ENCODE results near the gene SHOC2.

The SHOC2 gene

DNA sequence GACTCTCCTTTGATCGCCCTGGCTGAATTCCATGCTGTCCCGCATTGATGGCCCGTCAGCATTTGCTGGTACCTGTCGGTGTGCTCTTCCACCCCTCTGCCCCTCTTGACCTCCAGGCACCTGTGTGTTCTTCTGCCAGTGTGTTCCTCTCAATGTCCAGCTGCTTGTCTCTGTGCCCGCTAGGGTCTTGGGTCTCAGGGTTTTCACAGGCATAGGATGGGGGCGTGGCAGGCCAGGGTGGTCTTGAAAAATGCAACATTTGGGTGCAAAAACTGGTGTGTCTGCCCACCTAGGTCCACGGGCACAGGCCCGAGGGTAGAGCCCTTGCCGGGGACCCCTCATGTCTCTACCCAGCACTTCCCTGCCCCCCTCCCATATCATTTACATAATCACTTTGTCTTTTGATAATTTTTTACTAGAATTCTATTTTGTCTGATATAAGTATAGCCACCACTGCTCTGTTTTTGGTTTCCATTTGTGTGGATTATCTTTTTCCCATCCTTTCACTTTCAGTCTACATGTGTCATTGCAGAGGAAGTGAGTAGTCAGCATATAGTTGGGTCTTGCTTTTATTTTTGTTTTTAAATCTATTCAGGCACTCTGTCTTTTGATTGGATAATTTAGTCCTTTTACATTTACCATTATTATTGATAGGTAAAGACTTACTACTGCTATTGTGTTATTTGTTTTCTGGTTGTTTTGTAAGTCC lies 110.8 kb downstream of the SHOC2 start:
- H3K4me3 ChIP-seq (ENCODE audit: low read length), result no peak overlapping the region
- H3K27ac ChIP-seq (ENCODE audit: low read depth, low read length), result no peak overlapping the region
- H2BK5ac ChIP-seq (ENCODE audit: low read length), result no peak overlapping the region
- H3K79me2 ChIP-seq (ENCODE audit: control insufficient read depth, insufficient read depth, low read length), result no peaks in the 10 kb centered on the region
- DNase-seq, result no peak
- no peaks in the 10 kb centered on the region for H3K36me3 ChIP-seq (ENCODE audit: control insufficient read depth, insufficient read depth, low read length)
- H3K4me1 ChIP-seq (ENCODE audit: control insufficient read depth, low read depth, low read length), result no peaks in the 10 kb centered on the region
- H2BK15ac ChIP-seq (replicated peaks; ENCODE audit: low read depth), result no peak overlapping the region
- H3K79me1 ChIP-seq (ENCODE audit: low read length), result no peaks in the 10 kb centered on the region
- no peak overlapping the region for H4K5ac ChIP-seq (ENCODE audit: low read length)
- H3K23ac ChIP-seq (ENCODE audit: low read length), result no peak overlapping the region
- H3K18ac ChIP-seq (ENCODE audit: low read length), result no peak overlapping the region
- H2AK5ac ChIP-seq (ENCODE audit: low read length), result no peak overlapping the region
- H3K56ac ChIP-seq (ENCODE audit: low read length), result no peak overlapping the region
- no peak overlapping the region for H4K8ac ChIP-seq (ENCODE audit: low read depth, low read length)
- WGBS (ENCODE audit: extremely low coverage, insufficient coverage, low lambda C conversion rate), result no CpG with 5 or more reads among the region's 9 CpGs
- H3K27me3 ChIP-seq (ENCODE audit: insufficient read depth, low read length, poor library complexity), result no peaks in the 10 kb centered on the region
- H2BK120ac ChIP-seq (ENCODE audit: low read depth, low read length), result no peak overlapping the region
- H3K4ac ChIP-seq (ENCODE audit: low read depth, low read length), result no peak overlapping the region
- H3K4me2 ChIP-seq (ENCODE audit: low read length), result no peak overlapping the region
- H3K9ac ChIP-seq (ENCODE audit: low read length), result no peak overlapping the region

DNA sequence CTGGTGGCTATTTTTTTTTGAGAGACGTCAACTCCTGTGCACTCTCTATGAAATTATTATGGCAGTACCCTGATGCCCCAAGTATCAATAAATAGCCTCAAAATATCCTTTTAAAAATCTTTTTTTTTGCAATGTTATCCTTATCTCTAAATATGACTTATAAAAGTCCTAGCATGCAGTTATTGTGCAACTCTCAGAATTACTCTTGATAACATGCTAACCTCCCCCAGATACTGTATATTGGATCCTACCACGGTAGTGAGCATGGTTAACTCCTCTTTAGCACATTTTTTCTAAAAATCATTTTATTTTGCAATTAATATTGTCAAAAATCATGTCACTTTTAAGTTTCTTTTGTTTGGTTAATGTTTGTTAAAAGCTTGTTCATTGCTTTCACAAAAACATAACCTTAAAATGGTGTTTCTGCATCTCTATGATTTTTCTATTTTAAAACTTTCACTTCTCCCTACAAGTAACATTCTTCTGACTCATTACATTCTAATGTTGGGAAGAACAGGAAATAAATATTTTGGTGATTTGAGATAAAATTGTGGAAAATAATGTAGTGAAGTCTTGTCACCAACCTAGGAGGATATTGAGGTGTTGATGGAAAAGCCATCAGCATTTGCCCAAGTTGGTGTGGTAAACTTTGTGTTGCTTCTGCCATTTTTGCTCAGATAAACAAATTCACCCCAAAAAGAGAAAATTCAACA lies 115.3 kb downstream of the SHOC2 start:
- H3K79me1 ChIP-seq (ENCODE audit: low read length), result no peaks in the 10 kb centered on the region
- no peaks in the 10 kb centered on the region for H3K4me1 ChIP-seq (ENCODE audit: control insufficient read depth, low read depth, low read length)
- no peak overlapping the region for H3K4me3 ChIP-seq (ENCODE audit: low read length)
- no peaks in the 10 kb centered on the region for H3K79me2 ChIP-seq (ENCODE audit: control insufficient read depth, insufficient read depth, low read length)
- H3K9ac ChIP-seq (ENCODE audit: low read length), result no peak overlapping the region
- no peak overlapping the region for H2BK5ac ChIP-seq (ENCODE audit: low read length)
- no peak overlapping the region for H3K18ac ChIP-seq (ENCODE audit: low read length)
- no peak overlapping the region for H3K27ac ChIP-seq (ENCODE audit: low read depth, low read length)
- no peak overlapping the region for H2AK5ac ChIP-seq (ENCODE audit: low read length)
- no CpG with 5 or more reads among the region's 2 CpGs for whole genome bisulfite sequencing (ENCODE audit: extremely low coverage, insufficient coverage, low lambda C conversion rate)
- no peak overlapping the region for H3K56ac ChIP-seq (ENCODE audit: low read length)
- H2BK120ac ChIP-seq (ENCODE audit: low read depth, low read length), result no peak overlapping the region
- no peak for DNase-seq
- no peak overlapping the region for H3K23ac ChIP-seq (ENCODE audit: low read length)
- no peak overlapping the region for H3K4me2 ChIP-seq (ENCODE audit: low read length)
- H2BK15ac ChIP-seq (replicated peaks; ENCODE audit: low read depth), result no peak overlapping the region
- H4K5ac ChIP-seq (ENCODE audit: low read length), result no peak overlapping the region
- no peak overlapping the region for H4K8ac ChIP-seq (ENCODE audit: low read depth, low read length)
- no peak overlapping the region for H3K4ac ChIP-seq (ENCODE audit: low read depth, low read length)
- no peaks in the 10 kb centered on the region for H3K27me3 ChIP-seq (ENCODE audit: insufficient read depth, low read length, poor library complexity)
- no peaks in the 10 kb centered on the region for H3K36me3 ChIP-seq (ENCODE audit: control insufficient read depth, insufficient read depth, low read length)

DNA sequence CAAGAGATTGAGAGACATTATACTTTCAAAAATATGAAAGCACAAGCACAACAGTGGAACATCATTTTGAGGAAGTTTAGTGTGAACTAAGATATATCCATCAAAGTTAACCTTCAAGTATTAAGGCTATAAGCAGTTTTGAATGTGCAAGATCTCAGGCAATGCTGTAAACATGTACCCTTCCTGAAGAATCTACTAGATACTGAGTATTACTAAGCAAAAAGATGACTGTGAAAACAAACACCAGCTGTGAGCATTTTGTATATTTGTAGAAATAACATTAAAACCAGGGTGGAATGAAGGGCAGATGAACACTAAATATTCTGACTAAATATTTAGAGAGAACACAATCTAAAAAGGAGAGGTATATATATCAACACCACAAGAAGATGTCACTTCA lies 116.1 kb downstream of the SHOC2 start:
- Histone ChIP-seq H3K56ac (ENCODE audit: low read length) (no peak overlapping the region), H2AK5ac (ENCODE audit: low read length) (no peak overlapping the region), H3K27me3 (ENCODE audit: insufficient read depth, low read length, poor library complexity) (no peaks in the 10 kb centered on the region), H3K79me2 (ENCODE audit: control insufficient read depth, insufficient read depth, low read length) (no peaks in the 10 kb centered on the region), H3K27ac (ENCODE audit: low read depth, low read length) (no peak overlapping the region), H3K4me1 (ENCODE audit: control insufficient read depth, low read depth, low read length) (no peaks in the 10 kb centered on the region), H3K4me3 (ENCODE audit: low read length) (no peak overlapping the region), H3K18ac (ENCODE audit: low read length) (no peak overlapping the region), H4K8ac (ENCODE audit: low read depth, low read length) (no peak overlapping the region), H3K9ac (ENCODE audit: low read length) (no peak overlapping the region), H3K36me3 (ENCODE audit: control insufficient read depth, insufficient read depth, low read length) (no peaks in the 10 kb centered on the region), H4K5ac (ENCODE audit: low read length) (no peak overlapping the region), H2BK120ac (ENCODE audit: low read depth, low read length) (no peak overlapping the region), H3K4me2 (ENCODE audit: low read length) (no peak overlapping the region), H3K79me1 (ENCODE audit: low read length) (no peaks in the 10 kb centered on the region), H3K23ac (ENCODE audit: low read length) (no peak overlapping the region), H2BK15ac (replicated peaks; ENCODE audit: low read depth) (no peak overlapping the region), H3K4ac (ENCODE audit: low read depth, low read length) (no peak overlapping the region), H2BK5ac (ENCODE audit: low read length) (no peak overlapping the region)
- DNase-seq, result no peak

DNA sequence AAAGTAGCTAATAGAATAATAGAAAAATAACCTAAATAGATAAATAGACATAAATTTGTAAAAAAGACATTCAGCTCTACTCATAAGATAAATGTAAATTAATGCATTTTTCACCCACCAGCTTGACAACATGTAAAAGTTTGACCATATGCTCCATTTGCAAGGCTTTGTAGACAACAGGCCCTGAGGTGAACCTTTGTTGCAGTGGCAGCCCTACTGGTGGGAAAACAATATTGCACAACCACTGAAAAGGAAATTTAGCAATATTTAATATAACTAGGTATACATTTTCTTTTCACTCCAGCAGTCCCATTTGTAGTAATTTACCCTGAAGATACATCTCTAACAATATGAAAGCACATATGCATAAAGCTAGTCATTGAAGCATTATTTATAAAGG lies 118.5 kb downstream of the SHOC2 start:
- no peaks in the 10 kb centered on the region for H3K79me1 ChIP-seq (ENCODE audit: low read length)
- no peaks in the 10 kb centered on the region for H3K27me3 ChIP-seq (ENCODE audit: insufficient read depth, low read length, poor library complexity)
- no peaks in the 10 kb centered on the region for H3K4me1 ChIP-seq (ENCODE audit: control insufficient read depth, low read depth, low read length)
- no peaks in the 10 kb centered on the region for H3K79me2 ChIP-seq (ENCODE audit: control insufficient read depth, insufficient read depth, low read length)
- H4K5ac ChIP-seq (ENCODE audit: low read length), result no peak overlapping the region
- H3K56ac ChIP-seq (ENCODE audit: low read length), result no peak overlapping the region
- no peak overlapping the region for H2BK15ac ChIP-seq (replicated peaks; ENCODE audit: low read depth)
- no peak overlapping the region for H2BK5ac ChIP-seq (ENCODE audit: low read length)
- H2BK120ac ChIP-seq (ENCODE audit: low read depth, low read length), result no peak overlapping the region
- no peak for DNase-seq
- no peak overlapping the region for H3K23ac ChIP-seq (ENCODE audit: low read length)
- no peak overlapping the region for H3K4me2 ChIP-seq (ENCODE audit: low read length)
- no peak overlapping the region for H3K4ac ChIP-seq (ENCODE audit: low read depth, low read length)
- no peak overlapping the region for H3K27ac ChIP-seq (ENCODE audit: low read depth, low read length)
- H3K4me3 ChIP-seq (ENCODE audit: low read length), result no peak overlapping the region
- H3K36me3 ChIP-seq (ENCODE audit: control insufficient read depth, insufficient read depth, low read length), result no peaks in the 10 kb centered on the region
- no peak overlapping the region for H2AK5ac ChIP-seq (ENCODE audit: low read length)
- H3K18ac ChIP-seq (ENCODE audit: low read length), result no peak overlapping the region
- H4K8ac ChIP-seq (ENCODE audit: low read depth, low read length), result no peak overlapping the region
- H3K9ac ChIP-seq (ENCODE audit: low read length), result no peak overlapping the region

DNA sequence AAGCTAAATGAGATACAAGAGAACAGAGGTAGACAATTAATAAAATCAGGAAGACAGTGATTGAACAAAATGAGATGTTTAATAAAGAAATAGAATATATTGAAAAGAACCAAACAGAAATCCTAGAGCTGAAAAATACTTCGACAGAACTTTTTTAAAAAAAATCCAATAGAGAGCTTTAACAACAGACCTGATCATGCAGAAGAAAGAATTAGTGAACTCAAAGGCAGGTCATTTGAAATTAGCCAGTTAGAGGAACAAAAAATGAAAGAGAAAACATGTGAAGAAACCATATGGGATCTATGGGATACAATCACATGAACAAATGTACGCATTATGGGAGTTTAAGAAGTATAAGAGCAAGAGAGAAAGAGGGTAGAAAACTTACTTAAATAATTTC lies 120.1 kb downstream of the SHOC2 start:
- H2BK120ac ChIP-seq (ENCODE audit: low read depth, low read length), result no peak overlapping the region
- no peak overlapping the region for H3K4me3 ChIP-seq (ENCODE audit: low read length)
- H3K27ac ChIP-seq (ENCODE audit: low read depth, low read length), result no peak overlapping the region
- no CpG with 5 or more reads among the region's 2 CpGs for WGBS (ENCODE audit: extremely low coverage, insufficient coverage, low lambda C conversion rate)
- no peak overlapping the region for H3K4me2 ChIP-seq (ENCODE audit: low read length)
- no peak overlapping the region for H3K9ac ChIP-seq (ENCODE audit: low read length)
- no peak overlapping the region for H2BK15ac ChIP-seq (replicated peaks; ENCODE audit: low read depth)
- no peaks in the 10 kb centered on the region for H3K79me1 ChIP-seq (ENCODE audit: low read length)
- H3K23ac ChIP-seq (ENCODE audit: low read length), result no peak overlapping the region
- H3K4me1 ChIP-seq (ENCODE audit: control insufficient read depth, low read depth, low read length), result no peaks in the 10 kb centered on the region
- no peaks in the 10 kb centered on the region for H3K36me3 ChIP-seq (ENCODE audit: control insufficient read depth, insufficient read depth, low read length)
- no peak overlapping the region for H4K5ac ChIP-seq (ENCODE audit: low read length)
- DNase-seq, result no peak
- no peak overlapping the region for H2AK5ac ChIP-seq (ENCODE audit: low read length)
- no peak overlapping the region for H2BK5ac ChIP-seq (ENCODE audit: low read length)
- no peak overlapping the region for H3K4ac ChIP-seq (ENCODE audit: low read depth, low read length)
- no peaks in the 10 kb centered on the region for H3K79me2 ChIP-seq (ENCODE audit: control insufficient read depth, insufficient read depth, low read length)
- no peak overlapping the region for H3K56ac ChIP-seq (ENCODE audit: low read length)
- no peaks in the 10 kb centered on the region for H3K27me3 ChIP-seq (ENCODE audit: insufficient read depth, low read length, poor library complexity)
- no peak overlapping the region for H3K18ac ChIP-seq (ENCODE audit: low read length)
- H4K8ac ChIP-seq (ENCODE audit: low read depth, low read length), result no peak overlapping the region

DNA sequence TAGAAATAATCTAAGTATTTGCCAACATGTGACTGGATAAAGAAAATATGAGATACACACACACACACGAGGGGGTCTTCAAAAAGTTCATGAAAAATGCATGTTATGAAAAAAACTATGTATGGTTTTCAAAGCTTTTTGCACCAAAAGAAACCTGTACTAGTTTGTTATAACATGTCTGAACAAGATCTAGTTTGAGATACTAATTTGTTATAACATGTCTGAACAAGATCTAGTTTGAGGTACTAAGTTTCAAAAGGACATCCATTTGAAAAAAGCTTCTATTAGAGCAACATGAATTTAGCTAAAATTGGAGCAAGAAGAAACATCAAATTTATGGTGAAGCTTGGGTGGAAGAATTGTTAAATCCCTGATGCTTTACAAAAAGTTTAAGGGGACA lies 137.6 kb downstream of the SHOC2 start:
- H3K4me1 ChIP-seq (ENCODE audit: control insufficient read depth, low read depth, low read length), result no peaks in the 10 kb centered on the region
- WGBS (ENCODE audit: extremely low coverage, insufficient coverage, low lambda C conversion rate), result no CpG with 5 or more reads among the region's 1 CpG
- no peak overlapping the region for H2BK5ac ChIP-seq (ENCODE audit: low read length)
- no peak overlapping the region for H3K27ac ChIP-seq (ENCODE audit: low read depth, low read length)
- H2BK15ac ChIP-seq (replicated peaks; ENCODE audit: low read depth), result no peak overlapping the region
- H3K4me3 ChIP-seq (ENCODE audit: low read length), result no peak overlapping the region
- H3K4ac ChIP-seq (ENCODE audit: low read depth, low read length), result no peak overlapping the region
- H3K27me3 ChIP-seq (ENCODE audit: insufficient read depth, low read length, poor library complexity), result no peaks in the 10 kb centered on the region
- no peak overlapping the region for H3K18ac ChIP-seq (ENCODE audit: low read length)
- no peak overlapping the region for H2BK120ac ChIP-seq (ENCODE audit: low read depth, low read length)
- no peaks in the 10 kb centered on the region for H3K79me2 ChIP-seq (ENCODE audit: control insufficient read depth, insufficient read depth, low read length)
- no peak overlapping the region for H2AK5ac ChIP-seq (ENCODE audit: low read length)
- H4K8ac ChIP-seq (ENCODE audit: low read depth, low read length), result no peak overlapping the region
- no peak overlapping the region for H3K56ac ChIP-seq (ENCODE audit: low read length)
- no peak overlapping the region for H3K9ac ChIP-seq (ENCODE audit: low read length)
- H3K36me3 ChIP-seq (ENCODE audit: control insufficient read depth, insufficient read depth, low read length), result no peaks in the 10 kb centered on the region
- no peaks in the 10 kb centered on the region for H3K79me1 ChIP-seq (ENCODE audit: low read length)
- H3K23ac ChIP-seq (ENCODE audit: low read length), result no peak overlapping the region
- H4K5ac ChIP-seq (ENCODE audit: low read length), result no peak overlapping the region
- H3K4me2 ChIP-seq (ENCODE audit: low read length), result no peak overlapping the region
- DNase-seq, result no peak
